GM21619 (cell line): ENCODE measurements around the gene LIMA1.
"Not testable (repeated sequence)": the region's sequence is repeated elsewhere in the genome, so short reads cannot be mapped to it uniquely, and the experiment has no call there.

Experiments
- ATAC-seq: cut with Tn5 transposase; IDR thresholded peaks from one replicate; pipeline ENCODE4 v1.9.1; 2021; ENCODE audit not compliant: unreplicated experiment

LIMA1 gene

GRCh38 chr12:50248883-50249282 lies 34.4 kb downstream of the LIMA1 start:
- ATAC-seq = no peak

- ATAC-seq = no peak
Measured at GRCh38 chr12:50248411-50248810, 34.9 kb downstream of the LIMA1 start.

- not testable (repeated sequence) for ATAC-seq
Measured at GRCh38 chr12:50247665-50248064, 35.7 kb downstream of the LIMA1 start.

GRCh38 chr12:50246873-50247612 lies 36.3 kb downstream of the LIMA1 start:
- peak; percentile 65 for ATAC-seq

GRCh38 chr12:50246197-50246865 lies 37.0 kb downstream of the LIMA1 start:
- ATAC-seq = no peak

GRCh38 chr12:50243507-50243906 lies 39.8 kb downstream of the LIMA1 start:
- no peak for ATAC-seq

- no peak for ATAC-seq
Measured at GRCh38 chr12:50242751-50243191, 40.5 kb downstream of the LIMA1 start.

- ATAC-seq = no peak
Measured at GRCh38 chr12:50241178-50241577, 42.1 kb downstream of the LIMA1 start.

GRCh38 chr12:50240792-50241114 lies 42.6 kb downstream of the LIMA1 start:
- no peak for ATAC-seq

- ATAC-seq = no peak
Measured at GRCh38 chr12:50240096-50240791, 43.1 kb downstream of the LIMA1 start.

- no peak for ATAC-seq
Measured at GRCh38 chr12:50239355-50239891, 43.9 kb downstream of the LIMA1 start.

- no peak for ATAC-seq
Measured at GRCh38 chr12:50234347-50234746, 49.0 kb downstream of the LIMA1 start.

GRCh38 chr12:50232771-50233209 lies 50.5 kb downstream of the LIMA1 start:
- no peak for ATAC-seq

- no peak for ATAC-seq
Measured at GRCh38 chr12:50232206-50232605, 51.1 kb downstream of the LIMA1 start.

GRCh38 chr12:50231346-50231745 lies 52.0 kb downstream of the LIMA1 start:
- ATAC-seq = no peak

GRCh38 chr12:50230217-50230616 lies 53.1 kb downstream of the LIMA1 start:
- no peak for ATAC-seq

GRCh38 chr12:50224026-50224692 lies 59.2 kb downstream of the LIMA1 start:
- ATAC-seq = no peak

- ATAC-seq = peak; percentile 34
Measured at GRCh38 chr12:50222275-50222783, 61.0 kb downstream of the LIMA1 start.

GRCh38 chr12:50221228-50222008 lies 61.9 kb downstream of the LIMA1 start:
- ATAC-seq = no peak

- no peak for ATAC-seq
Measured at GRCh38 chr12:50220363-50220995, 62.8 kb downstream of the LIMA1 start.
